IPS DF 4.7 (cell line): Measurements from ENCODE around the gene PTGR2.
"Not testable (repeated sequence)": the region's sequence is repeated elsewhere in the genome, so short reads cannot be mapped to it uniquely, and the experiment has no call there.

Experiments
- DNase-seq: peaks from one replicate; pipeline ENCODE4 v3.0.0-alpha.2; 2013; ENCODE audit warnings: low spot score; ENCODE audit errors: extremely low read depth

Gene PTGR2

DNA sequence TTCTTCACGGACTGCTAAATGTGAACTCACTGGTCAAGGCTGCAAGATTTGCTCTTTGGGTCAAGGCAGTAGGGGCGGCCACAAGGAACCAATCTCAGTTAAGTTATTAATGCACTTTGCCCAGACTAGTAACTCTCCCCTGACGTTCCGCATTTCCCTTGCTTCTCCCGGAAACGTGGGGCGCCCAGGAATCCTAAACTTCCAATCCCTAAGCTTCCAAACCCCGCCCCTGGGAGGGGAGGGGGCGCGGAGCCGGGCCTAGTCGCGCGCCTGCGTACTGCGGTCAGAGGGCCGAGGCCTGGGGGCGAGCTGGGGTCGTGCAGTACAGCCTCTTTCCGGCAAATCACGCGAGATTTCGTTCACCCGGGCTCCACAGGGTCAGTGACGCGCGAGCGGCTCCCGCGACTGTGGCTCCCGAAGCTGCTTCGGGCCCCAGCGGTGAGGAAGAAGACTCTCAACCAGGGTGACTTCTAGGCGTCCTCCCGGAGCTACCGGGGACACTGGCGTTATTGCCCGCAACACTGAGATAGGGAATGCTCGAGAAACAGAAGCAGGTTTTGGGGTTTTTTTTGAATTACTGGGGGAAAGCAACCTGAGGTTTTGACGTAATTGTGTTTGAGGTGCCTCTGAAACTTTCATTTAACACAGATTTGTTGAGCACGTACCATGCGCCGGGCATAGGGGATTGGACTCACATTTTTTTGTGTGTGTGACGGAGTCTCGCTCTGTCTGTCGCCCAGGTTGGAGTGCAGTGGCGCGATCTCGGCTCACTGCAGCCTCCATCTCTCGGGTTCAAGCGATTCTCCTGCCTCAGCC is at the start of gene PTGR2:
PTGR2 (plus strand) TSS at position 265 of the 816 bp plus-strand sequence. CDS start 7,032 bp downstream, outside the sequence.
- peak; percentile 89 for DNase-seq

DNA sequence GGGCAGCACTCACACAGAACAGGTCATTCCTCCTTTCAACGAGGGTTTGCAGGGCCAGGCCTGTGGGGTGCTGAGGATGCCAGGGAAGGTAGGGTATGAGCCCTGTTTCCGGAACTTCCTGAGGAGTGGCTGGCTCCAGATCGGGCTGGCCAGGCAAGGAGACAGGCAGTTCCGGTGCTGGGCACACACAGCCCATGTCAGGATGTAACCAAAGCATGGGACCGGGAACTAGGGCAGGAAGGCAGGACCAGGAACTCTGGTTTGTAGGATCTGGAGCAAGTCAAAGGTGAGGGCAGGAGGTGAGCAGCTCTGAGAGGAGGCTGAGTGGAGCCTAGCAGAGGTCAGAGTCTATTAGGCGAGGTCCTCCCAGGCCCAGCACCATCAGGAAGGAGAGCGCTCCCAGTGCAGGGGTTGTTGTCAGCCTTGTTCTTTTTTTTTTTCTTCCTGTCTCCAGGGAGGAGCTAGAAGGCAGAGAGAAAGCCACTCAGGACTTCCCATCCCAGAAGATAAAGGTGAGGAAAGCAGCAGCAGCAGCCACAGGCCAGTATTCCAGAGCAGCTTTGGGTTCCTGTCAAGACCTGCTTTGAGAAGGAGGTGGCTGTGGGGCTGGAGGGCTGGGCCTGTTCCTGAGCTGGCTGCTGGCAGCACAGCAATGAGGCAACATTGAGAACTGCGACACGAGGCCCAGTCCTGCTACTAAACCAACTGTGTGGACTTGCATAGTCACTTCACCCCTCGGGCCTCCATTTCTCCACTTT is 49.0 kb upstream of the PTGR2 start:
- no peak for DNase-seq

DNA sequence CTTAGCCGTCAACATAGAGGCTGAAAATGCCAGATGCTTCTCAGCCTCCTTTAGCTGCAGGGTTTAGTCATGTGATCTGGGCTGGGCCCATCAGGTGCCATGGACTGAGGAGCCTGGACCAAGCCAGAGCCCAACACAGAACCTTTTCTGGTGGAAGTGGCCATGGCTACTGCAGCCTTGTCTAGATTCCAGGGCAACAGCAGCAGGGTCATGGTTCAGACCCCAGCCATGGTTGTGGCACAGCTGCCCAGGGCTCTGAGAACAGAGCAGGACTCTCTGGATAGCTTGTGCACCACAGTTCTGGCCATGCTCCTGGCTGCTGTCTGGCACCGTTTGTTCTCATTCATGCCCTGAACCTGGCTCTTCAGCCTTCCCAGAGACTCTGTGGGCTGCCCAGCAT is 47.0 kb upstream of the PTGR2 start:
- no peak for DNase-seq

DNA sequence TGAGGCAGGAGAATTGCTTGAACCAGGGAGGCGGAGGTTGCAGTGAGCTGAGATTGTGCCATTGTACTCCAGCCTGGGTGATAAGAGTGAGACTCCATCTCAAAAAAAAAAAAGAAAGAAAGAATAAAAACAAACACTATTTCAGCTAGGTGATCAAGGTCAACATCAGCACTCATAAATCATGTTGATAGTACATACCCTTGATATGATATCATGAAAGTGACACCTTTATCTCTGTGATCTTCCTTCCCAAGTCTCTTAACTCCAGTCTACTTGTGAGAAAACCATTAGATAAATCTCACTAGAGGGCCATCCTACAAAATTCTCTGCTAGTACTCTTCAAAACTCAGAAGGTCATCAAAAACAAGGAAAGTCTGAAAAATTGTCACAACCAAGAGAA is 44.2 kb upstream of the PTGR2 start:
- DNase-seq, result no peak

DNA sequence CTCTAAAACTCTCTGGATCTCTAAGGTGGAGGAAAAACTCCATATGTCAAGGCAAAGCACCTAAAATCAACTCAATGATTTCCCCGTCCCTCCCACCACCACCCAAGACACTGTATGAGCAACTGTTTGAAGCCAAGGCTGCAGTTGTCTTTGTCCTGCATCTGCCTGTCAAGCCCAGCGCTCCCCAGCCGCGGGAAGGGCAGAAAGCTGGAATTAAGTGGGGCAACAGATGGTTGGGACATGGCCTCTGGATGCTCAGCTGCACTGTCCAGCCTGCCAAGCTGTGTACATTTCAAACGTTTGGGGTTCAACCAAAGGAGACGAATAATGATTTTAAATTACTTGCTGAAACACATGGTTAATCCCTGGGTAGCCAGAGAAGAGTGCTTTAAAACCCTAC is 42.2 kb upstream of the PTGR2 start:
- DNase-seq, result no peak

DNA sequence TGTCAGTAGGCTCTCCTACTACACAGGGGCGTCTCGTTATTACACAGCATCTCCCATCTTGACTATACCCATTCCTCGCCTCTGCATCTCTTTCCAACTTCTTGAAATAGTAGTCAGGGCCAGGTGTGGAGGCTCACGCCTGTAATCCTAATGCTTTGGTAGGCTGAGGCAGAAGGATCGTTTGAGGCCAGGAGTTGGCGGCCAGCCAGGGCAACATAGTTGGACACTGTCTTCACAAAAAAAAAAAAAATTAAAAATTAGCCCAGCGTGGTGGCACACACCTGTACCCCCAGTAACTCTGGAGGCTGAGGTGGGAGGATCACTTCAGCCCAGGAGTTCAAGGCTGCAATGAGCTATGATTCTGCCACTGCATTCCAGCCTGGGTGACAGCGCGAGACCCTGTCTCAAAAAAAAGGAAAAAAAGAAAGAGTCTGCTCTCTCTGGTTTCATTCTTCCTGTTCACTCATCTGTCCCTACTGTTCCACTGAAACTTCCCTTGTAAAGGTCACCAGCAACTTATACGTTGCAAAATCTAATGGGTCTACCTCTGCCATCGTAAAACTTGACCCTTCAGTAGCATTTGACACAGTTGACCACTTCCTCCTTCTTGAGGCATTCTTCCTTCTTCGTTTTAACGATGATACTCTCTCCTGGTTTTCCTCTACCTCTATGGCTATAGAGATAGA is 41.0 kb upstream of the PTGR2 start:
- DNase-seq, result no peak

DNA sequence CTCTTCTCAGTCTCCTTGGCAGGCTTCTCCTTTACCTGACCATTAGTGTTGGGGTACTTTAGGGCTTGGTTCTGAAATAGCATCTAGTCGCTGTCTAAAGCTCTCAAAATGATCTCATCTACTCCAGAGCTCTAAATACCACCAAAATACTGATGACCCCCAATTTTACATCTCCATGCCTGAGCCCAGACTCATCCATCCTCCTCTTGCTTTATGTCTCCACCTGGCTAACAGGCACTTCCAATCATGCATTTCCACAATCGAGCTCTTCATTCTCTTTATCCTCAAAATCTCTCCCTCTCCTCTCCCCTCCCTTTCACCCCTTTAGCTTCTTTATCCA is 40.5 kb upstream of the PTGR2 start:
- DNase-seq, result no peak

DNA sequence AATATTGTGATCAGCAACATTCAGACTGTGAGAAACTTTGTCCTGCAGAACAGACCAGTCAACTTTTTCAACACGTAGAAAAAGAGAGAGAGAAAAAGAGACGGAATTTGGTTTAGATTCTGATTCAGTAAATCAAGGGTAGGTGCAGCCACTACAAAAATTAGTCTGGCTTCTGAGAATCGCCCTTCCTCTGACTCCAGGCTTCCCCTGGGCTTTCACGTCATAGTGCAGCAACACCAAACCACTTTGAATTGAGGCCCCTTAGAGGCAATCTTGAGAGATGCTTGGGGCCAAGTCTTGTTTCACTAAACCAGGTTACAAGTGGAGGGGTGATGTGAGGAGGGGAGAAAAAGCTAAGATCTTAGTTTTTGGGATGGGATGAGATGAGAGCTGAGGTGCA is 37.5 kb upstream of the PTGR2 start:
- no peak for DNase-seq

DNA sequence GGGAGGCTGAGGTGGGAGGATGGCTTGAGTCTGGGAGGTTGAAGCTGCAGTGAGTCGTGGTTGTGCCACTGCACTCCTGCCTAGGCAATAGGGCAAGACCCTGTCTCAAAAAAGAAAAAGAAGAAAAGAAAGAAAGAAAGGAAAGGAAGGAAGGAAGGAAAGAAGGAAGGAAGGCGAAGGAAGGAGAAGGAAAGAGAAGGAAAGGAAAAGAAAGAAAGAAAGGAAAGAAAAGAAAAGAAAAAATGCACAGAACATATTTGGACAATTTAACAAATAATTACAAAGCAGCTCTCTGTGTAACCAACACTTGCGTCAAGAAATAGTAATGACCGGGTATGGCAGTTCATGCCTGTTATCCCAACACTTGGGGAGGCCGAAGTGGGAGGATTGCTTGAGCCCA is 35.8 kb upstream of the PTGR2 start:
- DNase-seq, result no peak

DNA sequence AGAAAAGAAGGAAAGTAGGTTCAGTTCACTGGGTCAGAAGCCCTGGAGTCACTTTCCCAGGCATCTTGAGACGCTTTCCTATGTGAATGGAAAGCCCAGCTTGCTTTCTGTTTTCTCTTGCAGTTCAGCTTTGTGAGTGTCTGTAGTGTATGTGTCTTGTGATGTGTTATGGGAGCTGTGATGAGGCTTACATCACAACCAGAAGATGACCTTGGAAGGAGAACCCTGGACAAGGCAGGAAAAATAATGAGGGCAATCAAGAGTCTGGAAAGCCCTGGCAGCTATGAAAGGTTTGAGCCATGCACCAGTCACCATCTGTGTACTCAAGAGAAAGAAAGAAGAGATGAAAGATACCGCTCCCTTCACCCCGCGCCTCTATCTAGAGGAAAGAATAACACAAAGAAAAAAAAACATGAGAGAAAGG is 35.2 kb upstream of the PTGR2 start:
- DNase-seq, result no peak

DNA sequence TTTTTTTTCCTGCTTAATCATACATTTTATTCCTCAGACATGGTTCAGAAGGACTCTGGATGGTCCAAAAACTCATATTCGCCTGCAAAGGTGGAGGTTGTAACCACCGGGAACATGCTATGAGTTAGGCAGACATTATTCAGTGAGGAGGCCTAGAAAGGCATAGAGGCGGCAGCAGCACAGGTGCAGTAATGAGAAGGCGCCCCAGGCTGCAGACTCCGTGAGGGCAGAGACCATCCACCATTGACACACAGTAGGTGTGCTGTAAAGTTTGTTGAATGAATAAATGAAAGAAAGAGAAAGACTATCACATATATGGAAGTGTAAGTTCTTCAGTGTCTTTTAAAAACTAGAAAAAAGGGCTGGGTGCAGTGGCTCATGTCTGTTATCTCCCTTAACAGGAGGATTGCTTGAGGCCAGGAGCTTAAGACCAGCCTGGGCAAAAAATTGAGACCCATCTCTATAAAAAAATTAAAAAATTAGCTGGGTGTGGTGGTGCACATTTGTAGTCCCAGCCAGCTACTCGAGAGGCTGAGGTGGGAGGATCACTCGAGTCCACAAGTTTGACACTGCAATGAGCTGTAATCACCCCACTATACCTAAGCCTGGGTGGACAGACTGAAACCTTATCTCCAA is 34.5 kb upstream of the PTGR2 start:
- DNase-seq, result no peak

DNA sequence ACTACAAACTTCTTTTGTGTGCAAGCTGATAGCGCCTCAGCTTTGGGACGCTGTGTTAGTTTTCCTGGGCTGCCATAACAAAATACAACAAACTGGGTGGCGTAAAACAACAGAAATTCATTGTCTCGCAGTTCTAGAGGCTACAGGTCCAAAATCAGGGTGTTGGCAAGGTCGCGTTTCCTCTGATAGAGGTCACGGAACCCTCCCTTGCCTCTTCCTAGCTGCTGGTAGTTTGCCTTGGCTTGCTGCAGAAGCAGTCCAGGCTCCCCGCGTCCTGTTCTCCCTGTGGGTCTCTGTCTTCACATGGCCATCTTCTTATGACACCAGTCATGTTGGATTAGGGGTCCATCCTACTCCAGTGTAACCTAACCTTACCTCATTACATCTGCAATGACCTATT is 32.8 kb upstream of the PTGR2 start:
- DNase-seq, result no peak

DNA sequence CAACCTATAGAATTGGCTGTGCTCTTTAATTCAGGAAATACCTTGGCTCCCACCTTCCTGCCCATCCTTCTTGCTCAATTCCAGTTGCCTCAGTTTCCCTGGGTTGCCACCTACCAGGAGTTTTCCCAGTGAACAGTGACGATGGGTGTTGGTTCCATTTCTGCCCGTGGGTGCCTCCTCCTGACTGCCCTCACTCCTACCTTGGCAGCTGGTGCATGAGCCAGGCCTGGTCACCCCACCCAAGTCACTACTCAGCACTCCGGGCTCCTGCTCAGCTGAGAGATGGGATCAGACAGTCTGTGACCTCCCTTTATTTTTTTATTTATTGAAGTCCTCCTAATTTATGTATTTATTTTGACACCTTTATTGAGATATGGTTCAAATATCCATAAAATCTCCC is 31.0 kb upstream of the PTGR2 start:
- no peak for DNase-seq

DNA sequence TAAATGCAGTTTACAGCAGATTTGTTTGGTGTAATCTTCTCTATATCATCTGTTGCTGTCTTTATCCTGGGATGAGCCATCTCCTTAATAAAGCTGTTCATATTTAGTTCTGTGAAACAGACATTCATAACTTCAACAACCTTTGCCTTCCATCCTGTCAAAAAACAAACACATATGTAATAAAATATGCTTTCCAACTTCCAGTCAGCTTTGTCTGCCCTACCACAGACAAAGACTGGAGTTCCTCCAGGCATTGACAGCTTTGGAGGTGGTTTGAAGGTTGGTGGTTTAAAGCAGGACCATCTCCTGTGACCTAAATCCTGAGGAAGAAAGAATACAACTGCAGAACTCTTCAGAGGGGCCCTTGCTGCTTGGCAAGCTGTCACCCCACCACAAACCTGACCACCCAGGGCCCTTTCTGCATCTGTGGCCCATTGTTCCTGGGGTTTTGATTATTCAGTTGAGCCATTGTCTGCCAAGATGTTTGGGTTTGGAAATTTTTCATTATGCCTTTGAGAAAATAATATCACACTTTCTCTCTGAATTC is 28.2 kb upstream of the PTGR2 start:
- no peak for DNase-seq

DNA sequence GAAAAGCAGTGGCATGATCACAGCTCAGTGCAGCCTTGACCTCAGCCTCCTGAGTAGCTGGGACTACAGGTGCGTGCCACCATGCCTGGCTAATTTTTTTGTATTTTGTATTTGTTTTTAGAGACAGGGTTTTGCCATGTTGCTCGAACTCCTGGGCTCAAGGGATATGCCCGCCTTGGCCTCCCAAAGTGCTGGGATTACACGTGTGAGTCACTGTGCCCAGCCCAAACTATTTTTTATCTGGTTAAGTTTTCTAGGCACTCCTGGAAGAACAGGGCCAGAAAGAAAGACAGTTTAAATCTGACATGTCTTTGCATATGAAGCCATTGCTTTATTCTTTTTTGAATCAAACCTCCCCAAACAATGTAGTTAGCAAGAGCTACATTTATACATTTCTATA is 27.5 kb upstream of the PTGR2 start:
- DNase-seq, result no peak

DNA sequence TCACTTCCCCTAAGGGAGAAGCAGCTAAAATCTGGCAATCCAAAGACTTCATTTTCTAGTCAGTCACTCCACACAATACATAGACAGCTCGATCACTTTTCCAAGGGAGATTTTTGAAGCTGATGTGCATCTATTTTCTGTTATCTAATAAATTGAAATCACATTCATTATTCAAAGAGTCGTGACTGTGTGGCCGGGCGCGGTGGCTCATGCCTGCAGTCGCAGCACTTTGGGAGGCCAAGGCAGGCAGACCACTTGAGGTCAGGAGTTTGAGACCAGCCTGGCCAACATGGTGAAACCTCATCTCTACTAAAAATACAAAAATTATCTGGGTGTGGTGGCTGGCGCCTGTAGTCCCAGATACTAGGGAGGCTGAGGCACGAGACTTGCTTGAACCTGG is 27.1 kb upstream of the PTGR2 start:
- DNase-seq, result no peak

DNA sequence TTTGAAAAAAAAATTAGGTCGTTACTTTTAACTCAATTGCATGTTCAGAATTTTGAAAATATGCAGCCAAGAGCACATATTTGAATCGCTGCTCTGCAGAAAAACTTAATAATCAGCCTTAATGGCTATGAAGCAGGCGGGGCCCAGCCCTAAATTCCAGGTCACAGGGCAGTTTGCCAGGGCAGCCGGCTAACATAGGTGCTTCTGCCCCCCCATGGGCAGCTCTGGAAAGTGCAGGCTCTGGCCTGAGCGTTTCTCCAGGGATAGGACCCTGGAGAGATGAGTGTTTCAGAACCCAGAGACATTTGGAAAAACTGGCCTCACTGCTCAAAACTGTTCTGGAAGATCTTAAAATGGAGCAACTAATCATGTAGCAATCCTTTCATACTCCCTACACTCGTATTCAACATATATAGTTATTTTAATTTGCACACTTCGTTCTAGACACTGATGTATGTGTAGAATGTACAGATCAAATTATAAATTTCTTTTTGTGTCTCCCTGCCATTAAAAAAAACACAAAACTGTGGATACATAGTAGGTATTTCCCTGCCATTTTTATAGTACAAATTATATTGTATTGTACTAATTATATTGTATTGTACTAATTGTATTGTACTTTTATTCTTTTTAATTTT is 26.0 kb upstream of the PTGR2 start:
- no peak for DNase-seq

DNA sequence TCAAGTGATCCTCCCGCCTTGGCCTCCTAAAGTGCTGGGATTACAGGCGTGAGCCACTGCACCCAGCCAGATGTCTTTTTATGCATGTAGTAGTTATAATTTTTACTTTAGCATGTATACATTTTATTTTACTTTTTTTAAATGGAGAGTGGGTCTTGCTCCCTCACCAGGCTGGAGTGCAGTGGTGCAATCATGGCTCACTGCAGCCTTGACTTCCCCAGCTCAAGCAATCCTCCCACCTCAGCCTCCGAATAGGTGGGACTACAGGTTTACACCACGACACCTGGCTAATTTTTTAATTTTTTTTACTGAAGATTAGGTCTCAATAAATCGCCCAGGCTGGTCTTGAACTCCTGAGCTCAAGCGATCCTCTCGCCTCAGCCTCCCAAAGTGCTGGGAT is 24.4 kb upstream of the PTGR2 start:
- DNase-seq, result not testable (repeated sequence)

DNA sequence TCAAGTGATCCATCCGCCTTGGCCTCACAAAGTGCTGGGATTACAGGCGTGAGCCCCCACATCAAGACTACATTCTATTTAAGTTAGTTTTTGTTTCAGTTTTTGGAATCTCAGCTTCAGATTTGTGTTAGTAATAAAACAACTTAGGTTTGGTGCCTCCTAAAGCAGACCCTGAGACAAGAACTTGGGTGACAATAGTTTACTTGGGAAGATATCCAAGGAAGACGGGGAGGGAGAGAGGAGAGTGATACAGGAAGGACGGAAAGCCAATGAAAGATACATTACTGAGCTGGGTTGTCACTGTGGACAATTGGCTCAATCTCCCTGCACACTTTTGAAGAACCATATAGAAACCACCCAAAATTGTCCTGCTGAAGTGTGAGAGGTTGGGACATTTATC is 22.6 kb upstream of the PTGR2 start:
- no peak for DNase-seq

DNA sequence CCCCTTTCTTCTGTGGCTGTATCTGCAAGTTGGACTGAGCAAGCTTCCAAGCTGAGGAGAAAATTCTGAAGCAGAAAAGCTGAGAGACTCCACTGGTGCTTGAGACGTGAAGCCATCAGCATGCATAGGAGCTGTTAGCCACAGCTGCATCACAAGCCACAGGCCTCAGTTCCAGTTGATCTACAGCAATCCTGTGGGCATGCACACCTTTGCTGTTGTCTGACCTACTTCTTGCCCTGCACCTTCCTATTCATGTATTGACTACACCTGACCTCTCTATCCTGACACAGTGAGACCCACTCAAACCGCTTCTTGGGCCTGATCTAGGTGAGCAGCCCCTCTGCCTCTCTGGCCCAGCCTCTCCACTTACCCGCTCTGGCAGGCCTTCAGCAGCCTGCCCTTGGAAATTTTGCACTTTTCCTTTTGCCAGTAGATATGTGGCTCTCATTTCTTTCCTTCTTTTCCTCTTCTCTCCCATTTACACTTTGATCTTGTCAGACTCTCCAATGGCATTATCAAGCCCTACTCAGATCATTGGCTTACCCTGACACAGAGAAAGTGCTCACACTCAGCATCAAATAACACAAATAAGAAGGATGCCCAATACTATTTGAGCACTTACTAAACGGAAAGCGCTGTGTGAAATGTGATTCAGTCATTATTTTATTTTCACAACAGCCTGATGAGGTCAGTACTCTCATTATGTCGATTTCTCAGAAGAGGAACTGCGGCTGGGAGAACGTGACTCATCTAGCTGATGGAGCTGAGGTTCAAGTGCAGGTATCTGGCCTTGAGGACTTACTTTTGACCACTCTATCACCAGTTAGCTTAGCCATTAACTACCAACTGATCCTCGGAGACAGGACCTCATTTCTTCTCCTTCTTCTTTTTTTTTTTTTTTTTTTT is 21.9 kb upstream of the PTGR2 start:
- no peak for DNase-seq
